Measurements from ENCODE around the gene OPN1MW2.
"Not testable (repeated sequence)": the region's sequence is repeated elsewhere in the genome, so short reads cannot be mapped to it uniquely, and the experiment has no call there.

GRCh38 chrX:154182296-154182695 is 37.3 kb upstream of the OPN1MW2 start, which contains the start of gene OPN1MW:
- not testable (repeated sequence) for TF ChIP-seq CTCF (IDR thresholded peaks at IDR 0.05); POLR2A (IDR thresholded peaks at IDR 0.05; ENCODE audit: low read length); MYC (IDR thresholded peaks at IDR 0.05; ENCODE audit: borderline replicate concordance, low read length); ATOH8 (CRISPR knock-in tag; IDR thresholded peaks at IDR 0.05; ENCODE audit: low read depth); NR3C1 (IDR thresholded peaks at IDR 0.05); PHF8 (IDR thresholded peaks at IDR 0.05; ENCODE audit: borderline replicate concordance, low read depth); RAD21 (conservative IDR thresholded peaks at IDR 0.05 in 1 of 2, IDR thresholded peaks at IDR 0.05 in 1 of 2); JUNB (IDR thresholded peaks at IDR 0.05); MAX (IDR thresholded peaks at IDR 0.05)

Data from A549 (cell line).